ENCODE results near the gene BHLHE40. TPM values are rescaled to one million over a fixed set of nuclear protein-coding genes. Genes with fewer than 3 reads are reported as not detected.

Gene BHLHE40
- total and polyA plus RNA-seq, 2 donors (not counting 3 experiments of a cell fraction or from before 2014, with no cell fraction given), result 40.3 to 57.9 TPM

- FAIRE-seq, result no peak
- Histone ChIP-seq H3K27me3 (ENCODE audit: control insufficient read depth in 2 of 2, insufficient read depth in 2 of 2, low read length in 2 of 2) (no peaks in the 10 kb centered on the region), H3K9ac (replicated peaks; ENCODE audit: extremely low read depth, insufficient read depth, low read length) (no peak overlapping the region), H3K9me1 (replicated peaks; ENCODE audit: control insufficient read depth, extremely low read depth, insufficient read depth, low read length) (no peaks in the 10 kb centered on the region), H3K79me2 (ENCODE audit: control insufficient read depth, insufficient read depth, low read length) (no peaks in the 10 kb centered on the region), H3K9me3 (replicated peaks; ENCODE audit: control insufficient read depth, insufficient read depth, low read length) (no peaks in the 10 kb centered on the region), H3K4me2 (ENCODE audit: insufficient read depth, low read length) (no peak overlapping the region), H3K4me3 (replicated peaks in 1 of 3; ENCODE audit: insufficient read depth in 1 of 3, low read depth in 1 of 3, low read length in 3 of 3) (no peak overlapping the region), H3K36me3 (ENCODE audit: control insufficient read depth in 2 of 2, extremely low read depth in 1 of 2, insufficient read depth in 2 of 2, low read length in 2 of 2) (no peaks in the 10 kb centered on the region), H3K27ac (ENCODE audit: insufficient read depth, low read depth, low read length) (no peak overlapping the region), H3K4me1 (ENCODE audit: control insufficient read depth, extremely low read depth, insufficient read depth, low read length) (peaks cover 19% of the 10 kb centered on the region), H2AFZ (ENCODE audit: low read depth, low read length) (no peak overlapping the region), H4K20me1 (replicated peaks; ENCODE audit: control insufficient read depth, extremely low read depth, insufficient read depth, low read length) (no peaks in the 10 kb centered on the region)
- CTCF ChIA-PET, result interaction anchor here (0.7 to 1.5 kb wide), 2 partner anchors 17 to 20 kb away, joined by 3 read pairs; partner anchors contain the start of gene BHLHE40
- no peak for TF ChIP-seq MYC (IDR thresholded peaks at IDR 0.05; ENCODE audit: low read depth, low read length)
- TF ChIP-seq FOS (IDR thresholded peaks at IDR 0.05; ENCODE audit: borderline replicate concordance, insufficient read depth, low read length), result no peak
- no peak for TF ChIP-seq POLR2AphosphoS5 (IDR thresholded peaks at IDR 0.05; ENCODE audit: insufficient read depth, low read depth, low read length)
- TF ChIP-seq POLR2A (IDR thresholded peaks at IDR 0.05; ENCODE audit: low read depth, low read length), result no peak
- no peak for TF ChIP-seq GATA2 (IDR thresholded peaks at IDR 0.05; ENCODE audit: insufficient read depth, insufficient read length, low read depth, low read length)
- TF ChIP-seq JUN (IDR thresholded peaks at IDR 0.05; ENCODE audit: borderline replicate concordance, insufficient read depth, insufficient read length, low read depth), result no peak
- TF ChIP-seq EZH2 (IDR thresholded peaks at IDR 0.05; ENCODE audit: borderline replicate concordance, low read depth, low read length, severe bottlenecking), result no peak
- no peak for TF ChIP-seq CTCF (IDR thresholded peaks at IDR 0.05; ENCODE audit: extremely low read depth in 1 of 2, insufficient read depth in 1 of 2, low read depth in 1 of 2, low read length in 2 of 2)
- BruUV-seq (replicated peaks), result no TSS peak
- dilution Hi-C loops (cut with MboI; ENCODE audit: extremely low pct_ligation_motif_present, low sequenced_read_pairs), result no loop called here
- intact Hi-C loops (cut with micrococcal nuclease), result no loop called here
- POLR2A ChIA-PET, result no interaction called here
- DNase-seq (ENCODE audit: low read depth, low spot score), result no peak
These were observed 17.1 kb downstream of the BHLHE40 start for GRCh38 chr3:4996223-4996765.
